HepG2 (cell line): ENCODE measurements around the gene HMCN1. TPM values are rescaled to one million over a fixed set of nuclear protein-coding genes. Genes with fewer than 3 reads are reported as not detected.

Experiments used
- ATAC-seq: fragments of 200-7000 bp; cut with Tn5 transposase; 3 replicates; pipeline ENCODE4 v1.9.1; 2020; ENCODE audit warnings: mild to moderate bottlenecking, moderate library complexity
- BruUV-seq: library from RNA; stranded (reverse); fragments of 400-500 nt; replicated peaks from 2 replicates; lab custom pipeline; 2021; lab: Mats Ljungman, UMichigan
- CTCF ChIA-PET: fragments of 300-600 bp; formaldehyde crosslinking; extraction: SDS; loops from one replicate; lab custom pipeline; 2021; ENCODE audit warnings: low total read pairs, inconsistent platforms, low intra/inter-chr PET ratio; lab: Yijun Ruan, JAX
- POLR2A ChIA-PET: fragments of 350-600 bp; sonication (Branson Sonifier 250); formaldehyde crosslinking; loops from one replicate; lab custom pipeline; 2020; ENCODE audit warnings: antibody characterized with exemption, inconsistent platforms; lab: Yijun Ruan, JAX
- DNase-seq: peaks from one replicate; pipeline ENCODE4 v3.0.0-alpha.2; 2015; ENCODE audit warnings: low spot score
- FAIRE-seq: peaks from 3 replicates; lab custom pipeline; 2011; peaks lifted over from hg19 to GRCh38; lab: Jason Lieb, UNC
- H2AFZ ChIP-seq: one replicate; pipeline ENCODE4 v1.6.1; 2011; ENCODE audit warnings: low read length, inconsistent platforms
- H3K27ac ChIP-seq: fragments of 300-600 bp; 3 replicates; pipeline ENCODE4 v1.8.0; 2011; ENCODE audit warnings: mixed run types, mild to moderate bottlenecking, mixed read lengths, low read length, inconsistent platforms; ENCODE audit not compliant: insufficient read depth; ENCODE audit errors: extremely low read length
- H3K27me3 ChIP-seq, 2 experiments: fragments of 200-600 bp in 1 of 2; 2 replicates in 1 of 2; 3 replicates in 1 of 2; pipeline versions ENCODE4 v1.6.0 to v1.8.0; 2011; ENCODE audit warnings: low read length in 2 of 2, mild to moderate bottlenecking in 2 of 2, moderate library complexity in 2 of 2, inconsistent platforms in 1 of 2; ENCODE audit not compliant: insufficient read depth in 2 of 2, control insufficient read depth in 1 of 2
- H3K36me3 ChIP-seq, 2 experiments: fragments of 200-600 bp in 1 of 2; replicated peaks in 1 of 2; 2 replicates in 1 of 2; 3 replicates in 1 of 2; pipeline versions ENCODE4 v1.5.1 to v1.8.0; 2011; ENCODE audit warnings: low read length in 2 of 2, inconsistent platforms in 1 of 2; ENCODE audit not compliant: insufficient read depth in 2 of 2, control insufficient read depth in 1 of 2
- H3K4me1 ChIP-seq: 2 replicates; pipeline ENCODE4 v1.5.1; 2012; ENCODE audit warnings: low read length, inconsistent platforms; ENCODE audit not compliant: insufficient read depth
- H3K4me2 ChIP-seq: 2 replicates; pipeline ENCODE4 v1.6.0; 2011; ENCODE audit warnings: low read depth, low read length, inconsistent platforms
- H3K4me3 ChIP-seq, 3 experiments: fragments of 200-600 bp in 1 of 3; sonication (generic), shearing (Covaris generic) in 1 of 3; replicated peaks in 1 of 3; 2 replicates each; pipeline ENCODE4 v1.5.1; 2011 to 2016; ENCODE audit warnings: low read length in 3 of 3, inconsistent platforms in 2 of 3, low read depth in 2 of 3, mild to moderate bottlenecking in 2 of 3, control low read depth in 1 of 3, mixed read lengths in 1 of 3; ENCODE audit not compliant: insufficient read depth in 1 of 3
- H3K79me2 ChIP-seq: one replicate; pipeline ENCODE4 v1.6.1; 2011; ENCODE audit warnings: low read length, inconsistent platforms; ENCODE audit not compliant: insufficient read depth
- H3K9ac ChIP-seq: 2 replicates; pipeline ENCODE4 v1.6.0; 2011; ENCODE audit warnings: mild to moderate bottlenecking, low read depth, low read length, inconsistent platforms; ENCODE audit not compliant: insufficient read depth
- H3K9me3 ChIP-seq: 2 replicates; pipeline ENCODE4 v1.5.1; 2012; ENCODE audit warnings: mild to moderate bottlenecking, low read length
- H4K20me1 ChIP-seq: 2 replicates; pipeline ENCODE4 v1.6.0; 2011; ENCODE audit warnings: inconsistent platforms, mild to moderate bottlenecking, low read length, moderate library complexity; ENCODE audit not compliant: insufficient read depth
- CREM ChIP-seq, 2 experiments: sonication (generic) in 1 of 2; formaldehyde crosslinking in 1 of 2; IDR thresholded peaks; 2 replicates each; pipeline versions ENCODE4 v1.4.0 to v1.6.1; 2016 to 2020; ENCODE audit warnings: antibody characterized with exemption in 1 of 2, mild to moderate bottlenecking in 1 of 2, missing genetic modification reagents in 1 of 2
- DRAP1 ChIP-seq: IDR thresholded peaks from 2 replicates; pipeline ENCODE4 v1.6.1; 2016; ENCODE audit warnings: missing genetic modification reagents, missing compliant biosample characterization
- EEA1 ChIP-seq: sonication (generic); formaldehyde crosslinking; IDR thresholded peaks from 2 replicates; pipeline ENCODE4 v1.5.1; 2020; ENCODE audit warnings: mild to moderate bottlenecking, missing genetic modification reagents, borderline replicate concordance
- EZH2 ChIP-seq: conservative IDR thresholded peaks from 2 replicates; pipeline ENCODE4 v1.6.1; 2012; ENCODE audit warnings: mild to moderate bottlenecking, low read depth, low read length, moderate library complexity
- FOXJ3 ChIP-seq: sonication (generic); formaldehyde crosslinking; IDR thresholded peaks from 2 replicates; pipeline ENCODE4 v1.4.0; 2020; ENCODE audit warnings: missing genetic modification reagents, mild to moderate bottlenecking, borderline replicate concordance
- HNRNPLL ChIP-seq: fragments of 200-400 bp; formaldehyde crosslinking; IDR thresholded peaks from 2 replicates; pipeline ENCODE4 v1.6.1; 2017; ENCODE audit warnings: mild to moderate bottlenecking, low read depth, low read length; ENCODE audit not compliant: poor library complexity, severe bottlenecking
- KMT2B ChIP-seq: IDR thresholded peaks from 2 replicates; pipeline ENCODE4 v1.6.1; 2016; ENCODE audit warnings: missing genetic modification reagents, missing compliant biosample characterization
- MXD1 ChIP-seq: sonication (generic); formaldehyde crosslinking; IDR thresholded peaks from 2 replicates; pipeline ENCODE4 v1.4.0; 2020; ENCODE audit warnings: mild to moderate bottlenecking, missing genetic modification reagents
- PRDM15 ChIP-seq: sonication (generic); formaldehyde crosslinking; IDR thresholded peaks from 2 replicates; pipeline ENCODE4 v1.4.0; 2020; ENCODE audit warnings: missing genetic modification reagents
- SIX4 ChIP-seq: sonication (generic); formaldehyde crosslinking; IDR thresholded peaks from 2 replicates; pipeline ENCODE4 v1.4.0; 2020; ENCODE audit warnings: missing genetic modification reagents
- TARDBP ChIP-seq: sonication (generic); formaldehyde crosslinking; IDR thresholded peaks from 2 replicates; pipeline ENCODE4 v1.8.0; 2022; ENCODE audit warnings: mild to moderate bottlenecking, missing genetic modification reagents
- ZNF431 ChIP-seq: sonication (generic); formaldehyde crosslinking; IDR thresholded peaks from 2 replicates; pipeline ENCODE4 v1.9.0; 2022; ENCODE audit warnings: missing genetic modification reagents, low read depth, mild to moderate bottlenecking, borderline replicate concordance
- ZNF569 ChIP-seq: sonication (generic); formaldehyde crosslinking; IDR thresholded peaks from 2 replicates; pipeline ENCODE4 v1.5.0; 2020; ENCODE audit warnings: mild to moderate bottlenecking, missing genetic modification reagents, moderate library complexity, borderline replicate concordance
- ZNF724P ChIP-seq: sonication (generic); formaldehyde crosslinking; IDR thresholded peaks from 2 replicates; pipeline ENCODE4 v1.8.0; 2022; ENCODE audit warnings: missing genetic modification reagents, borderline replicate concordance
- ZNF839 ChIP-seq: sonication (generic); formaldehyde crosslinking; IDR thresholded peaks from 2 replicates; pipeline ENCODE4 v1.4.0; 2020; ENCODE audit warnings: missing genetic modification reagents, mild to moderate bottlenecking, borderline replicate concordance
- ZSCAN30 ChIP-seq: sonication (generic); formaldehyde crosslinking; IDR thresholded peaks from 2 replicates; pipeline ENCODE4 v1.5.0; 2020; ENCODE audit warnings: mild to moderate bottlenecking, missing genetic modification reagents
- ZXDC ChIP-seq: sonication (generic); formaldehyde crosslinking; IDR thresholded peaks from 2 replicates; pipeline ENCODE4 v1.5.0; 2020; ENCODE audit warnings: mild to moderate bottlenecking, missing genetic modification reagents
- WGBS: methylation state at CpG from one replicate; pipeline ENCODE4 v1.1.6; 2017; ENCODE audit warnings: low lambda C conversion rate; 5-methylcytosine and 5-hydroxymethylcytosine counted together
- in situ Hi-C: cut with HindIII; loops from 2 replicates; pipeline ENCODE4 v1.10.0; 2017; ENCODE audit warnings: low pct_unique_long_range_greater_than_20kb; ENCODE audit not compliant: extremely low pct_ligation_motif_present
- intact Hi-C: fragments of 100-400 bp; cut with micrococcal nuclease; formaldehyde crosslinking; loops from one replicate; pipeline ENCODE4 v1.10.0; 2022; ENCODE audit not compliant: unreplicated experiment
- polyA plus RNA-seq, 8 experiments: library from polyadenylated mRNA; depleted of rRNA in 3 of 8; stranded (reverse) in 7 of 8; unstranded in 1 of 8; fragments of >200 nt; fragmentation: Illumina TruSeq in 4 of 8; extraction: Trizol in 4 of 8; gene quantifications; 2 replicates each; pipeline versions ENCODE4 v1.2.1 to v1.2.3, GENCODE V29; 2011 to 2016; ENCODE audit warnings: low read depth in 4 of 8, missing spikeins in 1 of 8, mixed read lengths in 1 of 8; ENCODE audit not compliant: insufficient read depth in 1 of 8
- total RNA-seq, 5 experiments: library from RNA; depleted of rRNA; stranded (reverse); fragments of >200 nt; fragmentation: Illumina TruSeq; extraction: Trizol; gene quantifications; 2 replicates each; pipeline ENCODE4 v1.2.3, GENCODE V29; 2016; ENCODE audit warnings: low read depth in 1 of 5

Gene HMCN1
- total and polyA plus RNA-seq, 2 of the 13 experiments (the other 11 are each of a cell fraction or from before 2014, with no cell fraction given): 0.03 TPM; not detected in 1

- TF ChIP-seq CREM (IDR thresholded peaks at IDR 0.05) (no peak), CREM (CRISPR knock-in tag; IDR thresholded peaks at IDR 0.05) (no peak)
Observed at GRCh38 chr1:185837711-185838110, 103.5 kb downstream of the HMCN1 start (continued).

- no peak for ATAC-seq
- intact Hi-C loops: no loop called here
- POLR2A ChIA-PET: no interaction called here
- TF ChIP-seq ZNF431 (CRISPR knock-in tag) (no peak), HNRNPLL (no peak), ZNF724P (CRISPR knock-in tag) (no peak), ZSCAN30 (CRISPR knock-in tag) (no peak), EEA1 (CRISPR knock-in tag) (no peak), ZXDC (CRISPR knock-in tag) (no peak), ZNF569 (CRISPR knock-in tag) (no peak), KMT2B (CRISPR knock-in tag) (no peak), TARDBP (no peak), DRAP1 (CRISPR knock-in tag) (no peak), SIX4 (CRISPR knock-in tag) (no peak), MXD1 (no peak), ZNF839 (CRISPR knock-in tag) (no peak), FOXJ3 (CRISPR knock-in tag) (no peak), EZH2 (no peak), PRDM15 (CRISPR knock-in tag) (no peak)
Observed at GRCh38 chr1:185838111-185838510, 103.9 kb downstream of the HMCN1 start.

More at GRCh38 chr1:185838111-185838510, 103.9 kb downstream of the HMCN1 start:
- 38% methylated on average over 2 of the region's 2 CpGs for WGBS
- Histone ChIP-seq H3K9me3 (no peaks in the 10 kb centered on the region), H4K20me1 (no peaks in the 10 kb centered on the region), H3K27me3 (no peaks in the 10 kb centered on the region), H3K27ac (no peak overlapping the region), H3K36me3 (no peaks in the 10 kb centered on the region), H3K9ac (no peak overlapping the region), H3K4me2 (no peak overlapping the region), H3K4me3 (no peak overlapping the region), H2AFZ (no peak overlapping the region), H3K4me1 (no peaks in the 10 kb centered on the region), H3K79me2 (no peaks in the 10 kb centered on the region)
- in situ Hi-C loops: no loop called here
- no TSS peak for BruUV-seq
- DNase-seq (no peak), FAIRE-seq (no peak)
- CTCF ChIA-PET: no interaction called here
